Nephron progenitor cell (in vitro differentiated cells): ENCODE results near the gene LYRM9.

Source experiments
- DNase-seq: peaks from one replicate; pipeline ENCODE4 v3.0.0; 2021
- H3K27ac Mint-ChIP-seq: 2 replicates; pipeline ENCODE4 v1.8.0; 2021; ENCODE audit warnings: mild to moderate bottlenecking, moderate library complexity, mixed read lengths
- H3K27me3 Mint-ChIP-seq: 2 replicates; pipeline ENCODE4 v1.8.0; 2021; ENCODE audit warnings: mild to moderate bottlenecking, low read depth, mixed read lengths; ENCODE audit not compliant: poor library complexity
- H3K36me3 Mint-ChIP-seq: 2 replicates; pipeline ENCODE4 v1.8.0; 2021; ENCODE audit warnings: low read depth, mixed read lengths
- H3K4me1 Mint-ChIP-seq: 2 replicates; pipeline ENCODE4 v1.8.0; 2021; ENCODE audit warnings: mixed read lengths
- H3K4me3 Mint-ChIP-seq: 2 replicates; pipeline ENCODE4 v1.8.0; 2021; ENCODE audit warnings: mild to moderate bottlenecking, moderate library complexity, mixed read lengths
- H3K9me3 Mint-ChIP-seq: 2 replicates; pipeline ENCODE4 v1.8.0; 2021; ENCODE audit warnings: mild to moderate bottlenecking, moderate library complexity, mixed read lengths
- TF ChIP-seq, protein P1 (sequence below): fragments of 200-600 bp; sonication (generic); IDR thresholded peaks from 2 replicates; pipeline ENCODE4 v1.5.0; 2021; ENCODE audit warnings: antibody characterized with exemption

LYRM9 gene

DNA sequence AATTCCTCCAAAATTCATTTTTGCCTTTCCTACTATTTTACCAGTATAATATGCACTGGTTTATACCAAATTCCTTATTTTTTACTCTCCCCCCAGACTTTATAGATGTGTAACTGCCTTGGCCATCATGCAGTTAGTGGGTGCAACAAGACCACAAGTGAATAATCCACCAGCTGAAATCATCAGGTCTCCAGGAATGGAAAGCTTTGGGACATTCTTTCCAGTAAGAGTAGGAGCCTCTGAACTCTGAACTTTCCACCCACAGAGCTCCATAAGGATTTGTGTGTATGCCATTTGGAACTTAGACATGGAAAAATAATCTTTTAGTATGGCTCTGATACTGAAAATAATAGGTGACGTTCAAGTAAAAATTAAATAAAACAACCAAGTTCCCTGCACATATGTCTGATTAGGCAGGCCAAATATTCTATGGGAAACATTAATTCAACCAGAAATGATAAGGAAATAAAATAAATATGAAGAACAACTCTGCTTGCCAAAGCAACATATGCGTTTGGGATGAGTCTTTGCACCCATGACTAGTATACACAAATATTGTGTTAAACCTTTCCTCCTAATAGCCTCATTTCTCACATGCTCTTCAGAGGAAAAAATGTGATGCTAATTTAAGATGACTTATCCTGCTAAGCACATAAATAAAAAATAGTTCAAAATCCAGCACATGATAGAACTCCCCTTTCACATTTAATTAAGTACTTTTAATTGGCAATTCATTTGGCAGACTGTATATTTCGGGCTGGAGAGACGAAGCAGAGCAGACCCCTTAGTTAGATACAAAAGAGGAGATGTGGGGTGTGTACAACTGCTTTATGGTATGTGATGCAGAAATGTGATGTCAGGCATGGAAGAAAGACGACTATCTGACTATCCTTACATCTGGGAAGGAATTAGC is 11.6 kb upstream of the LYRM9 start:
- DNase-seq, result no peak
- Mint-ChIP-seq H3K27ac (no peak overlapping the region), H3K9me3 (peaks cover 4% of the 10 kb centered on the region), H3K4me3 (no peak overlapping the region), H3K36me3 (no peaks in the 10 kb centered on the region), H3K4me1 (no peaks in the 10 kb centered on the region), H3K27me3 (peaks cover 48% of the 10 kb centered on the region)
- TF ChIP-seq, protein P1, sequence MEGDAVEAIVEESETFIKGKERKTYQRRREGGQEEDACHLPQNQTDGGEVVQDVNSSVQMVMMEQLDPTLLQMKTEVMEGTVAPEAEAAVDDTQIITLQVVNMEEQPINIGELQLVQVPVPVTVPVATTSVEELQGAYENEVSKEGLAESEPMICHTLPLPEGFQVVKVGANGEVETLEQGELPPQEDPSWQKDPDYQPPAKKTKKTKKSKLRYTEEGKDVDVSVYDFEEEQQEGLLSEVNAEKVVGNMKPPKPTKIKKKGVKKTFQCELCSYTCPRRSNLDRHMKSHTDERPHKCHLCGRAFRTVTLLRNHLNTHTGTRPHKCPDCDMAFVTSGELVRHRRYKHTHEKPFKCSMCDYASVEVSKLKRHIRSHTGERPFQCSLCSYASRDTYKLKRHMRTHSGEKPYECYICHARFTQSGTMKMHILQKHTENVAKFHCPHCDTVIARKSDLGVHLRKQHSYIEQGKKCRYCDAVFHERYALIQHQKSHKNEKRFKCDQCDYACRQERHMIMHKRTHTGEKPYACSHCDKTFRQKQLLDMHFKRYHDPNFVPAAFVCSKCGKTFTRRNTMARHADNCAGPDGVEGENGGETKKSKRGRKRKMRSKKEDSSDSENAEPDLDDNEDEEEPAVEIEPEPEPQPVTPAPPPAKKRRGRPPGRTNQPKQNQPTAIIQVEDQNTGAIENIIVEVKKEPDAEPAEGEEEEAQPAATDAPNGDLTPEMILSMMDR, result no peak

DNA sequence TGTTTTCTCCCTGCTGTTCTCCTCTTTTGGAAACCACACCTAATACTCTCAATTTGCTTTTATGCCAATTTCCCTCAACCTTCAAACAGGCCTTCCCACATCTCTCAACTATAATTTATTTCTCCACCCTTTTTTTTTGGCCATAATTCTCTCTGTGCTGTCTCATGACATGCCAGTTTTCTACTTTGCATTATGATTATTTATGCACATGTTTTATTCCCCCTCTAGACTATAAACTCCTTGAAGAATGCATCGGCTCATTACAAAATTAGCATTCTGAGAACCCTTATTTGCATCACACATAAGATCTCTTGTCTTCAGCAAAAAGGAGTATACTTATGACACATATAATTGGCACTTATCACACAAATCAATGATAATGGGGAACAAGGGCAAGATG is 10.9 kb upstream of the LYRM9 start:
- peaks cover 4% of the 10 kb centered on the region for H3K9me3 Mint-ChIP-seq
- no peaks in the 10 kb centered on the region for H3K36me3 Mint-ChIP-seq
- H3K27ac Mint-ChIP-seq, result no peak overlapping the region
- DNase-seq, result no peak
- H3K27me3 Mint-ChIP-seq, result peaks cover 43% of the 10 kb centered on the region
- H3K4me1 Mint-ChIP-seq, result no peaks in the 10 kb centered on the region
- TF ChIP-seq, protein P1, result no peak
- no peak overlapping the region for H3K4me3 Mint-ChIP-seq

DNA sequence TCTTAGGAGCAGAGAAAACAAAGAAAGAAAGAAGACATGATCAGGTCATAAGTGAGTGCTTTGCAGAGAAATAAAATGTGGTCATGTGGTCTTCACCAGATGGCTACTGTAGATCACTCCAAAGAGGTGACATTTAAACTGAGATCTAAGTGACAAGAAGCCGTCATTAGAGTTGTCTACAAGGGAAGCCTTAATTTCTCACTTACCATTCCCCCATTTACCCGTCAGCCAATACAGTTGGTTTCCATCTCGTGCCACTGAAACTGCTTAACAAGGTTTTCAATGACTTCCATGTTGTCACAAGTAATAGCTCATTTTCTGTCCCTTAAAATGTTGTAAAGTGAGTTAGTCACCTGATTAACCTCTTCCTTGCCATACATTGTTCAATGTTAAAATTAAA is 6.4 kb upstream of the LYRM9 start:
- Mint-ChIP-seq H3K4me1 (no peaks in the 10 kb centered on the region), H3K27me3 (peaks cover 34% of the 10 kb centered on the region), H3K4me3 (no peak overlapping the region), H3K9me3 (peaks cover 4% of the 10 kb centered on the region), H3K36me3 (no peaks in the 10 kb centered on the region), H3K27ac (no peak overlapping the region)
- DNase-seq, result no peak
- TF ChIP-seq, protein P1, result no peak

DNA sequence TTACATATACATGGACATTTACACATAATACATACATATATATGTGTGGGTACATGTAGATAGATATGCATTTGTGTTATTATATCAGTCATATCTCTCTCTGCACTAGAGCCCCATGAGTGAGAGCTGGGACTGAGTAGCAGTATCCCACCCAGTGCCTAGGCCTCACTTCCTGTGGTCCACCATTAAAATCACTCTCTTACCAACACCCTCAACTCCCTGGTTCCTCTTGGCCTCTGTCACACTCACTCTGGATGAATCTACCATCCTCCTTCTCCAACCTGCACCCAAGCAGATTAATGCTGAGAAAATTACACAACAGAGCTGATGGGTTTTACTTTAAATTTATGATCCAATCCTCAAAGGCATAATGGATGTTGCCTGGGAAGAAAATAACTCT is 4.9 kb upstream of the LYRM9 start:
- TF ChIP-seq, protein P1, result no peak
- no peak overlapping the region for H3K27ac Mint-ChIP-seq
- H3K36me3 Mint-ChIP-seq, result no peaks in the 10 kb centered on the region
- peaks cover 4% of the 10 kb centered on the region for H3K9me3 Mint-ChIP-seq
- peaks cover 8% of the 10 kb centered on the region for H3K4me1 Mint-ChIP-seq
- DNase-seq, result no peak
- peaks cover 40% of the 10 kb centered on the region for H3K27me3 Mint-ChIP-seq
- no peak overlapping the region for H3K4me3 Mint-ChIP-seq

DNA sequence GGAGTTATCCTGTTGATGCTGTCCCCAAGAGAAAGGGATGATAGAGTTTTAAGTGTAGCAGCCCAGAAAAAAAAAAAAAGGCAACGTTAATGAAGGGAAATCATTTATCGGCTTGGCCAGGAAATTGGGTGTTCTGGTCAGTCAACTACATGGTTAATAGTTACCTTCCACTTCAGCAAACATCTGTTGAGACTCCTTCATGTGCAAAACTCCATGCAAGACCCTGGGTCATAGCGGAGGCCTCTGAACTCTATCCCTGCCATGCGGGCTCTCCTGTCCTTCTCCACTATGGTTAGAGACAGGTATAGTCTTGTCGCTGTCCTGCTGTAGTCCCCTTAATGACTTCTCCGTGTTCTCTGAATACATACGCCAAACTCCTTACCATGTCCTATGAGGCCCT is 3.5 kb upstream of the LYRM9 start:
- Mint-ChIP-seq H3K4me3 (no peak overlapping the region), H3K4me1 (peaks cover 14% of the 10 kb centered on the region)
- TF ChIP-seq, protein P1, result no peak

More for the DNA sequence above, 3.5 kb upstream of the LYRM9 start:
- H3K27ac Mint-ChIP-seq, result no peak overlapping the region
- no peaks in the 10 kb centered on the region for H3K9me3 Mint-ChIP-seq
- DNase-seq, result no peak
- H3K27me3 Mint-ChIP-seq, result peaks cover 32% of the 10 kb centered on the region
- H3K36me3 Mint-ChIP-seq, result no peaks in the 10 kb centered on the region
